ENCODE data around the gene CDH13. TPM values are rescaled to one million over a fixed set of nuclear protein-coding genes. Genes with fewer than 3 reads are reported as not detected.

Gene CDH13
- total and polyA plus RNA-seq, 2 experiments from 2014 or later: 1.2 to 1.5 TPM

GRCh38 chr16:83389751-83390150 lies 763.0 kb downstream of the CDH13 start:
- 8% methylated on average over 3 of the region's 3 CpGs for WGBS (ENCODE audit: low lambda C conversion rate, missing lambda C conversion rate)
- Histone ChIP-seq H3K27me3 (no peaks in the 10 kb centered on the region), H3K4me3 (no peak overlapping the region), H3K4me1 (ENCODE audit: insufficient read depth) (no peaks in the 10 kb centered on the region), H2AFZ (no peak overlapping the region), H3K4me2 (no peak overlapping the region), H3K36me3 (replicated peaks; ENCODE audit: insufficient read depth, low read depth) (no peaks in the 10 kb centered on the region), H4K20me1 (ENCODE audit: insufficient read depth, poor library complexity, severe bottlenecking) (no peaks in the 10 kb centered on the region), H3K9me2 (replicated peaks; ENCODE audit: insufficient read depth) (no peaks in the 10 kb centered on the region), H3K79me2 (no peaks in the 10 kb centered on the region), H3K27ac (no peak overlapping the region), H3K9me3 (ENCODE audit: low read depth) (no peaks in the 10 kb centered on the region)
- TF ChIP-seq EZH2phosphoT487 (IDR thresholded peaks at IDR 0.05; ENCODE audit: low read depth, severe bottlenecking, unreplicated experiment) (no peak), EZH2 (IDR thresholded peaks at IDR 0.05; ENCODE audit: borderline replicate concordance) (no peak)
- TF ChIP-seq, protein P1, sequence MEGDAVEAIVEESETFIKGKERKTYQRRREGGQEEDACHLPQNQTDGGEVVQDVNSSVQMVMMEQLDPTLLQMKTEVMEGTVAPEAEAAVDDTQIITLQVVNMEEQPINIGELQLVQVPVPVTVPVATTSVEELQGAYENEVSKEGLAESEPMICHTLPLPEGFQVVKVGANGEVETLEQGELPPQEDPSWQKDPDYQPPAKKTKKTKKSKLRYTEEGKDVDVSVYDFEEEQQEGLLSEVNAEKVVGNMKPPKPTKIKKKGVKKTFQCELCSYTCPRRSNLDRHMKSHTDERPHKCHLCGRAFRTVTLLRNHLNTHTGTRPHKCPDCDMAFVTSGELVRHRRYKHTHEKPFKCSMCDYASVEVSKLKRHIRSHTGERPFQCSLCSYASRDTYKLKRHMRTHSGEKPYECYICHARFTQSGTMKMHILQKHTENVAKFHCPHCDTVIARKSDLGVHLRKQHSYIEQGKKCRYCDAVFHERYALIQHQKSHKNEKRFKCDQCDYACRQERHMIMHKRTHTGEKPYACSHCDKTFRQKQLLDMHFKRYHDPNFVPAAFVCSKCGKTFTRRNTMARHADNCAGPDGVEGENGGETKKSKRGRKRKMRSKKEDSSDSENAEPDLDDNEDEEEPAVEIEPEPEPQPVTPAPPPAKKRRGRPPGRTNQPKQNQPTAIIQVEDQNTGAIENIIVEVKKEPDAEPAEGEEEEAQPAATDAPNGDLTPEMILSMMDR (IDR thresholded peaks at IDR 0.05; ENCODE audit: poor library complexity): no peak
- DNase-seq (ENCODE audit: low spot score): no peak

DNA sequence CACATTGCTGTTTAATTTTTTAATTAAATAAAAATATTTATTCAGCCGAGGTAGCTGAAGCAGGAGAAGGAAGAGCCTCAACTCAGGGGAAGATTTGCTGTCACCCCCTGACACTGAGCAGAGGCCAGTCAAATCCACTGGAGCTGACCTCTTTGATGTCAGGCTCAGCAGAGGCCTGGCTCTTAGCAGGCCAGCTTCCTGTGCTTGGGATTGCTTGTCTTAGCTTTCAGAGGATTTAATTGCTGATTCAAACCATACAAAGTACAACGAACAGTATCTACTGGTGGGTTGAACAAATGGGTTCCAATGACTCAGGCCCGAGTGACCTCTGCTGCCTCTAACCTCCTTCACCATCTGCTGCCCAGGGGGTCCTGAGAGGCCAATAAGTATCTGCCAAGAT lies 764.0 kb downstream of the CDH13 start:
- H3K4me1 ChIP-seq (ENCODE audit: insufficient read depth): no peaks in the 10 kb centered on the region
- H3K4me2 ChIP-seq: no peak overlapping the region
- no peak overlapping the region for H3K4me3 ChIP-seq
- DNase-seq (ENCODE audit: low spot score): no peak
- no peak overlapping the region for H3K27ac ChIP-seq
- H3K79me2 ChIP-seq: no peaks in the 10 kb centered on the region
- 20% methylated on average over 3 of the region's 3 CpGs for WGBS (ENCODE audit: low lambda C conversion rate, missing lambda C conversion rate)
- H3K36me3 ChIP-seq (replicated peaks; ENCODE audit: insufficient read depth, low read depth): no peaks in the 10 kb centered on the region
- H3K27me3 ChIP-seq: no peaks in the 10 kb centered on the region
- no peaks in the 10 kb centered on the region for H3K9me2 ChIP-seq (replicated peaks; ENCODE audit: insufficient read depth)
- H4K20me1 ChIP-seq (ENCODE audit: insufficient read depth, poor library complexity, severe bottlenecking): no peaks in the 10 kb centered on the region
- TF ChIP-seq, protein P1 (IDR thresholded peaks at IDR 0.05; ENCODE audit: poor library complexity): no peak
- no peak for TF ChIP-seq EZH2 (IDR thresholded peaks at IDR 0.05; ENCODE audit: borderline replicate concordance)
- no peak for TF ChIP-seq EZH2phosphoT487 (IDR thresholded peaks at IDR 0.05; ENCODE audit: low read depth, severe bottlenecking, unreplicated experiment)
- H3K9me3 ChIP-seq (ENCODE audit: low read depth): no peaks in the 10 kb centered on the region
- H2AFZ ChIP-seq: no peak overlapping the region

DNA sequence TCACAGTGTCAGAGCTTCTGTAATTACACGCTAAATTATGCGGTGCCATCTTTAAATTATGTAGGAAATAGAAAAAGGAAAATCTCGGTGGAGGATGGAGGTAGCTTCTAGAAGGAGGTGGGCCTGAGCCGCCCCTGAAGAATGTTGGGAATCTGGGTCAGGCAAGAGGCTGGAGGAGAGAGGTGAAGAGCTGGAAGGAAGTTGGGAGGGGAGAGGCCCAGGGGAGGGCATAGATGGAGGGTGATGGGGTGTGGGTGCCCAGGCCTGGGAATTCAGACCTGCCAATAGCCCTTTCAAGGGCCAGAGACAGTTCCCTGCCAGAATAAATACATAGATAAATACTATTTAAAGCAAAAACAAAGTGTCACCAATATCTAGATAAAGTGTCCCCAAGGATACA lies 766.0 kb downstream of the CDH13 start:
- Histone ChIP-seq H3K9me3 (ENCODE audit: low read depth) (no peaks in the 10 kb centered on the region), H3K4me3 (no peak overlapping the region), H3K79me2 (no peaks in the 10 kb centered on the region), H3K27me3 (no peaks in the 10 kb centered on the region), H3K4me2 (no peak overlapping the region), H3K9me2 (replicated peaks; ENCODE audit: insufficient read depth) (no peaks in the 10 kb centered on the region), H2AFZ (no peak overlapping the region), H4K20me1 (ENCODE audit: insufficient read depth, poor library complexity, severe bottlenecking) (no peaks in the 10 kb centered on the region), H3K4me1 (ENCODE audit: insufficient read depth) (no peaks in the 10 kb centered on the region), H3K27ac (no peak overlapping the region), H3K36me3 (replicated peaks; ENCODE audit: insufficient read depth, low read depth) (no peaks in the 10 kb centered on the region)
- WGBS (ENCODE audit: low lambda C conversion rate, missing lambda C conversion rate): 81% methylated on average over 4 of the region's 4 CpGs
- no peak for DNase-seq (ENCODE audit: low spot score)
- TF ChIP-seq, protein P1 (IDR thresholded peaks at IDR 0.05; ENCODE audit: poor library complexity): no peak
- TF ChIP-seq EZH2 (IDR thresholded peaks at IDR 0.05; ENCODE audit: borderline replicate concordance) (no peak), EZH2phosphoT487 (IDR thresholded peaks at IDR 0.05; ENCODE audit: low read depth, severe bottlenecking, unreplicated experiment) (no peak)

All from hepatocyte (in vitro differentiated cells).